DMS114 treated with DMSO at 0.1 percent for 48 hours (cell line): ENCODE data around the gene RGS14.
A peak's percentile ranks its signal among the peaks of the same experiment; 100 is the strongest.

Source experiments
- DNase-seq: peaks from one replicate; lab custom pipeline; 2025; ENCODE audit not compliant: unreplicated experiment; lab: John Stamatoyannopoulos, UW

Gene RGS14

DNA sequence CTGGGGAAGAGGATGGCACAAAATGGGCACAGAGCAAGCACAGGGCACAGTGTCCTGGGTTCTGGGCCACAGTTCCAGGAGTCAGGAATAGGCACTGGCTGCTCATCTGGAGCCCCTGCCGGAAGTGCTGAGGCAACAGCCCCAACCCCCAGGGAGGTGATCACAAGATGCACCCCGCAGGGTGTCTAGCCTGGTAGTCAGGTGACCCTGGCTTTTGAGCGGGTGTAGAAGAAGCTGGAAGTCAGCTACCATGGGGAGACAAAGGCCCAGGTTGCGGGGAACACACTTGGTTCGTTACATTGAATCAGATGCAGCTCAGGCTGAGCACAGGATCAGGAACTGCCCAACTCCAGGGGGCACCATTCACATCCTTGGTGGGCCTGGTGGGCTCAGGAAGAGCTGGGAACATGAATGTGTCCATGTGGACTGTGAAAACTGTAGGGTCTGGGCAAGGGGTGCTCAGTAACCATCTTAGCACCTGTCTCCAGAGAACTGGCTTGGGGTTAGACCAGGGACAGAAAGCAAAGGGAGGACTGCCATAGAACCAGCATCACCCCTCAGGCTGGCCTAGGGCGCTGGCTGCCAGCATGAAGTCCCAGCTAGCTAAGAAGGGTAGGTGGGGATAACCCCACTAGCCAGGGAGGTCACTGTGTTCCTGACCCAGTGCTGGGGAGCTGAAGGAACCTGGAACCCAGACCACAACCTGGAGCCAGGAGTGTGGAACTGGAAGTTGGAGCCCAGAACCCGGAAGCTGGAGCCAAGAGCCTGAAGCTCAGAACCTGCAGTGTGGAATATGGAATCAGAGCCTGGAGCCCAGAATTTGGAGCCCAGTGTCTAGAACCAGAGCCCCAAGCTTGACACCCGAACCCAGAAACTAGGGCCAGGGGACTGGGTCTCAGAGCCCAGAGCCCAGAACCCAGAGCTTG is 20.4 kb downstream of the RGS14 start:
- DNase-seq, result no peak

DNA sequence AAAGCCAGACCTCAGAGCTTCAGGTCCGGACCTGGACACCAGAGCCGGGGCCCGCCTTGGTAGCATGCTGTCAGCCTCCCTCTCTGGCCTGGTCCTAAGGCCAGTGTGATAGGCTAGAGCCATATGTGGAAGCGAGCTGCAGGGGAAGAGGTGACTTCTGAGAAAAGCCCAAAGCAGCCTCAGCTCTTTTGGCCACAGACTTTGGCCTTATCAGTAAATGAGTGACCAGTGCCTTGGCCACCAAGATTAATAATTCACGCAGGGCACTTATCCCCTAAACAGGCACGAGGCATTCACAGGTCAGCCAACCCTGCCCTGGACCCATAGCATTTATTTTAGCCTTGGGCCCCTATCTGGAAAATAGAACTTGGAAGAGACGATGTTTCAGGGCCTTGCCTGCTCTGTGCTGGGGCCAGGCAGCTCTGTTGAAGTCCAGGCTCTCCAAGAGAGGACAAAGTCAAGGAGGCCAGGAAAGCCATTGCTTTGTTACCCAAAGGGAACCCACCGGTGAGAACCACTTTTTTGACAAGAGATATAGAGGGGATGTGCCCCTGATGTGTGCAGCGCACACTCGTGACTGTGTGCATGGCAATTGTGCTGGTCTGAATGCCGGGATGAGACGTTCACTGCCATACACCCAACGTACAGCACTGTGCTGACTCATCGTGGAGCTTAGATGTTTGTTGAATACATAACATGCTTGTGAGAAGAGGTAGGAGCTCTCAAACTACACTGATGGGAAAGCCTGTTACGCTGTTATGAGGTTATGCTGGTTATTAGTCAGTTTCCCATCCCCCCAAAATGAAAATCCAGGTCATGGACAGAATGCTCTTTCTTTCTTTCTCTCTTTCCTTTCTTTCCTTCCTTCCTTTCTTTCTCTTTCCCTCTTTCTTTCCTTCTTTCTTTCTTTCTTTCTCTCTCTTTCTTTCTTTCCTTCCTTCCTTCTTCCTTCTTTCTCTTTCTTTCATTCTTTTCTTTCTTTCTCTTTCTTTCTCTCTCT is 21.5 kb downstream of the RGS14 start:
- no peak for DNase-seq

- DNase-seq, result no peak
Observed at GRCh38 chr5:177380805-177381126, 23.0 kb downstream of the RGS14 start.

- no peak for DNase-seq
Observed at GRCh38 chr5:177382423-177383029, 24.8 kb downstream of the RGS14 start.

DNA sequence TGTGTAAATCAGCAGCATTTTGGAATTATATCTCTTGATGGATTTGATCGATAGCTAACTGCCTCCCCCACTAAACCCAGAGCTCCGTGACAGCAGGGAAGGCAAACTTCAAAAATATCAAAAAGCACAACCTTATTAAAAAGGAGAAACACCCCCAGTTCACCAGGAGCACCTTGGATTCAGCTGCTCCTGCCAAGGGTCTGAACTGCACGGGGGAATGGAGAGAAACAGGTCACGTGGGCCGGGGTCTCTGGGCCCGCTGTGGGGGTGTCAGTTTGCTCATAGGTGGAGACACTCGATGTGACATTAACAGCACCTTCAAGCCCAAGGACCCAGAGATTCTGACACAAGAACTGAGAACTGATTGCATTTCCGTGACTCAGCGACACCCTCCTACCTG is 25.5 kb downstream of the RGS14 start:
- no peak for DNase-seq

- DNase-seq, result no peak
Observed at GRCh38 chr5:177384134-177384533, 26.4 kb downstream of the RGS14 start, which contains the start of gene SLC34A1. Gene SLC34A1, plus strand, starts transcription at chr5:177384434. Its CDS starts 1,308 bp downstream, at chr5:177385742.

DNA sequence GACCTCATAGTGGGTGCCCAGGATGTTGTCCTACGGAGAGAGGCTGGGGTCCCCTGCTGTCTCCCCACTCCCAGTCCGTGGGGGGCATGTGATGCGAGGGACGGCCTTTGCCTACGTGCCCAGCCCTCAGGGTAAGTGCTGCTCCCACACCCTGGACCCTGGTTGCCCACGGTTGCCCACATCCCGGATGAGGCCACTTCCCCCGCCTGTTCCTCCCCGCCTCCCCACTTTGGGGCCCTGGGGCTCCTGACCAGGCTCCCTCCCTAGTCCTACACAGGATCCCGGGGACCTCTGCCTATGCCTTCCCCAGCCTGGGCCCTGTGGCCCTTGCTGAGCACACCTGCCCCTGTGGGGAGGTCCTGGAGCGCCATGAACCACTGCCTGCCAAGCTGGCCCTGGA is 28.0 kb downstream of the RGS14 start:
- no peak for DNase-seq

DNA sequence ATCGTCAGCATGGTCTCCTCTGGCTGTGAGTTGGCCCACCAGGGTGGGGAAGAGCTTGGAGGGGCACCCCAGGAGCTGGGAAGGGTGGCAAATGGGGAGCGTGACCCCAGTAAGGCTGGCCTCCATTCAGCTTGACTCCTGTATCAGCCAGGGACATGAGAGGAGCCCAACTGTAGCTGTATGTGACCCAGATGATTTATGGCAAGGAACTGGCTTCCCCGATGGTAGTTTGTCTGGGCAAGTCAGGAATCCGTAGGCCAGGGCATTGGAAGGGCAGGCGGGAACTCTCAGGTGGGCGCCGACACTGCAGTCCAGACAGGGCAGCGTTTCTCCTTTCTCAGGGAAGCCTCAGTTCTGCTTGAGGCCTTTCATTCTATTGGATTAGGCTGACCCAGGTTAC is 28.8 kb downstream of the RGS14 start:
- DNase-seq, result no peak

- no peak for DNase-seq
Observed at GRCh38 chr5:177387405-177387804, 29.7 kb downstream of the RGS14 start.

DNA sequence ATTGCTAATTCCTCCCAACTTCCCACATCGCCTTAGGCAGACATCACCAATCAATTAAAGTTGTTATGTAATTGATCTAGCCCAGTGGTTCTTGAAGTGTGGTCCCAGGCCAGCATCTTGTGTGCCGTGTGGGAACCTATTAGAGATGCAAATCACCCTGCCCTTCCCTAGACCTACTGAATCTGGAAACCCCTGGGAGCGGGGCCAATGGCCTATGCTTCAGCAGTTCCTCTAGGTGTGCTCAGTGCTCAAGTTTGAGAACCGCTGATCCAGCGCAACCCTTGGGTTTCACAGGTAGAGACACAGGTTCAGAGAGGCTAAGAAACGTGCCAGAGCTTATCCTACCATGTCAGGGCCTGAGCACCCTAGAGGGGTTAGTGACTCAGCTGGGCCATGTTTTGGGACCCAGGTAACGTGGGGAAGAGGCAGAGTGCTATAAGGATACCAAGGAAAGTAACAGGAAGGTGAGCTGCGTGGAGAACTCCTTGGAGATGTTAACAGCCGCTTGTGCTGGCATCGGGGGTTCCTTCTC is 30.9 kb downstream of the RGS14 start:
- no peak for DNase-seq

DNA sequence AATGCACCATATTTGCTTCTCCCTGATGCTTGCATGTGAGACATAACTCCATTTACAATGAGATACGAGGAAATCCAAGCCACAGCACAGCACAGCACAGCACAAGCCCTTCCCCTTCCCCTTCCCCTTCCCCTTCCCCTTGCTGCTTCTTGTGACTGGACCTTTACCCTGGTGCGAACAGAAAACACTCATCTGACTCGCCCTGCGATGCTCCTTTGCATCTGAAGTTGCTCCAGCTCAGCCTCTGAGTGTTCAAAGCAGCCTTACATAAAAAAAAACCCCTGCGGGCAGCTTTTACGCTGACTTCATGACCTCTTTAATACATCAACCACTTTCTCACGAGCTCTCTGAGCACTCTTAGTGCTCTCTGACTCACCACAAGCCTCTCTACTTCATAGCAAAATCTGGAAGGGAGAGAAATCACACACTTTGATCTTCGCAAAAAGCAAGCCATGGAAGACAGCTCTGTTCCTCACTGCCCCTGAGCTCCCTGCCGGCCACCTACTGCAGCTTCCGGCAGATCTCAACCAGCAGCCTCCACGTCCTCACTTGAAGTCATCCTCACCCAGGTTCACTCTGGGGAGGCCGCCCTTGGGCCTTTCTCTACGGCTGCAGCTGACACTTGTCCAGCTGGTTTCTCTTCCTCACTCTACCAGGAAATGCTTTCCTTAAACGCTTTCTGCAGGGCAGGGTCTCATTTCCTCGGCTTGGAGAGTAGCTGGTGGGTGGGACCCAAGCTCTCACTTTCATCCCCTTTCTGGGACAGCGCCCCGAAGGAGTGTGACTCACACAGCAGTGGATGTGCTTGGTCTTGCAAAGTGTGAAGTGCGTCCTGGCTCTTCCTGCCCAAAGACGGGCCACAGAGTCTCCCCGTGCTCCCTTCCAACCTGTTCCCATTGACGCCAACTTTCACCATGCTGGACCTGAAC is 31.8 kb downstream of the RGS14 start:
- DNase-seq, result no peak

GRCh38 chr5:177390363-177391300 is 32.9 kb downstream of the RGS14 start:
- peak; percentile 71 for DNase-seq

GRCh38 chr5:177392765-177393164 is 35.0 kb downstream of the RGS14 start:
- DNase-seq, result no peak

DNA sequence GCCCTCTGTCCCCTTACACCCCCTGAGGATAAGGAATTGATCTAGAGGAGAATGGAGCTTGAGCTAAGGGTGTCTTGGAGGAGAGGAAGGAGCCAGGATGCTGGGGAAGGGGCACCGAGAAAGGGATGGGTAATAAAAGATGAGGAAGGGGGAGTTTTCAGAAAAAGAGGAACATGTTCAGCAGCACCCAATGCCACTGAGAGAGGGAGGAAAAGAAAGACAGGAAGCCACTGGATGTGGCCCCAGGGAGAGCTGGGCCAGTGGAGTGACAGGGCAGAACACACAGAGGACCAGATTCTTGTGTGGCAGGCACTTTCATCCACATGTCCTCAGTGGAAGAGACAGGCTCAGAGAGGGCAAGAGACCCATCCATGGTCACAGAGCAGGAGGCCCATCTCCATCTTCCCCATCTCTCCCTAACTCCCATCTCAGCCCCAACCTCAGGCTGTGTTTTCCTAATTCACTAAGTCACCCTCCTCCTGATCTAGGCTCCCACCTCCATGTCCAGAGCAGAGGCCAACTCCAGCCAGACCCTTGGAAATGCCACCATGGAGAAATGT is 35.6 kb downstream of the RGS14 start:
- no peak for DNase-seq

GRCh38 chr5:177393990-177394389 is 36.3 kb downstream of the RGS14 start:
- DNase-seq, result no peak

DNA sequence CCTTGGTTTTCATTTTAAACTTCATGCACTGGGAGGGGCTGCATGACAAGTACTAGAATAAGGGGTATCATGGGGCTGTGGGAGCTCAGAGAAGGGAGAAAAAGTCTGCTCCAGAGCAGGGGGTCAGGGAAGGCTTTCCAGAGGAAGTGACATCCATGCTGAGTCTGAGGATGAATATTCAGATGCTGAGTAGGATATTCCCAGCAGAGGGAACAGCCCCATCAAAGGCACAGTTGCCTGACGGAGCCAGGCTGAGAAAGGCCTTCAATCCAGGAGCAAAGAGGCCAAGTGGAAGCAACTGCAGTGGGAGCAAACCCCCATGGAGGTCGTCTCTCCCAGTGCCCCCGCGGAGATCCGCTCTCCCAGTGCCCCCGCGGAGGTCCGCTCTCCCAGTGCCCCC is 38.4 kb downstream of the RGS14 start:
- DNase-seq, result no peak

GRCh38 chr5:177396807-177397206 is 39.1 kb downstream of the RGS14 start:
- no peak for DNase-seq

DNA sequence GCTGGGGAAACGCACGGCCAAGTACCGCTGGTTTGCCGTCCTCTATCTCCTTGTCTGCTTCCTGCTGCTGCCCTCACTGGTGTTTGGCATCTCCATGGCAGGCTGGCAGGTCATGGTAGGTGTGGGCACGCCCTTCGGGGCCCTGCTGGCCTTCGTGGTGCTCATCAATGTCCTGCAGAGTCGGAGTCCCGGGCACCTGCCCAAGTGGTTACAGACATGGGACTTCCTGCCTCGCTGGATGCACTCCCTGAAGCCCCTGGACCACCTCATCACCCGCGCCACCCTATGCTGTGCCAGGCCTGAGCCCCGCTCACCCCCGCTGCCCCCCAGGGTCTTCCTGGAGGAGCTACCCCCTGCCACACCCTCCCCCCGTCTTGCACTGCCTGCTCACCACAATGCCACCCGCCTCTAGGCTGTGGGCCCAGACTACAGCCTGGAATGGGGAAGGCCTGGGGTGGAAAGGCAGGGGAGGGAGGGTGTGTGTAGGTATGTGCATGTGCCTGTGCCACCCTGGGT is 40.2 kb downstream of the RGS14 start:
- DNase-seq, result no peak
